ENCODE results near the gene SAMMSON.

- TF ChIP-seq, protein P1, sequence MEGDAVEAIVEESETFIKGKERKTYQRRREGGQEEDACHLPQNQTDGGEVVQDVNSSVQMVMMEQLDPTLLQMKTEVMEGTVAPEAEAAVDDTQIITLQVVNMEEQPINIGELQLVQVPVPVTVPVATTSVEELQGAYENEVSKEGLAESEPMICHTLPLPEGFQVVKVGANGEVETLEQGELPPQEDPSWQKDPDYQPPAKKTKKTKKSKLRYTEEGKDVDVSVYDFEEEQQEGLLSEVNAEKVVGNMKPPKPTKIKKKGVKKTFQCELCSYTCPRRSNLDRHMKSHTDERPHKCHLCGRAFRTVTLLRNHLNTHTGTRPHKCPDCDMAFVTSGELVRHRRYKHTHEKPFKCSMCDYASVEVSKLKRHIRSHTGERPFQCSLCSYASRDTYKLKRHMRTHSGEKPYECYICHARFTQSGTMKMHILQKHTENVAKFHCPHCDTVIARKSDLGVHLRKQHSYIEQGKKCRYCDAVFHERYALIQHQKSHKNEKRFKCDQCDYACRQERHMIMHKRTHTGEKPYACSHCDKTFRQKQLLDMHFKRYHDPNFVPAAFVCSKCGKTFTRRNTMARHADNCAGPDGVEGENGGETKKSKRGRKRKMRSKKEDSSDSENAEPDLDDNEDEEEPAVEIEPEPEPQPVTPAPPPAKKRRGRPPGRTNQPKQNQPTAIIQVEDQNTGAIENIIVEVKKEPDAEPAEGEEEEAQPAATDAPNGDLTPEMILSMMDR (optimal IDR thresholded peaks at IDR 0.05 in 1 of 3, IDR thresholded peaks at IDR 0.05 in 1 of 3, conservative IDR thresholded peaks at IDR 0.05 in 1 of 3; ENCODE audit: extremely low read depth in 1 of 3, insufficient read depth in 2 of 3, low read length in 3 of 3), result no peak
- TF ChIP-seq EZH2 (IDR thresholded peaks at IDR 0.05; ENCODE audit: low read length), result no peak
Observed at GRCh38 chr3:70011582-70011981, 12.0 kb downstream of the SAMMSON start.

Measured in keratinocyte (primary cell).